Gastroesophageal sphincter (tissue), 4 donors: ENCODE data around the gene FHIT. TPM values are rescaled to one million over a fixed set of nuclear protein-coding genes. Genes with fewer than 3 reads are reported as not detected.
"Not testable (repeated sequence)": the region's sequence is repeated elsewhere in the genome, so short reads cannot be mapped to it uniquely, and the experiment has no call there.

Experiments
- ATAC-seq: fragments of 150-250 bp; one replicate; pipeline ENCODE4 v1.9.1; 2016; ENCODE audit warnings: mild to moderate bottlenecking, moderate library complexity
- H3K27ac ChIP-seq, 4 donors: fragments of 200-600 bp; sonication (generic) in 3 of 4; 1 replicate in 3 of 4; 2 replicates in 1 of 4; pipeline ENCODE4 v1.5.1; 2016 to 2019
- H3K27me3 ChIP-seq: fragments of 200-600 bp; sonication (generic); one replicate; pipeline ENCODE4 v1.5.1; 2019
- H3K36me3 ChIP-seq, 2 donors: fragments of 200-600 bp; sonication (generic); one replicate each; pipeline ENCODE4 v1.5.1; 2019; ENCODE audit warnings: control low read depth in 1 of 2
- H3K4me1 ChIP-seq, 3 donors: fragments of 200-600 bp; sonication (generic); 1 replicate in 2 of 3; 2 replicates in 1 of 3; pipeline ENCODE4 v1.5.1; 2016 to 2019; ENCODE audit warnings: control low read depth in 2 of 3
- H3K4me3 ChIP-seq, 2 donors: fragments of 200-600 bp; sonication (generic); one replicate each; pipeline ENCODE4 v1.5.1; 2019; ENCODE audit warnings: mild to moderate bottlenecking in 1 of 2, moderate library complexity in 1 of 2
- H3K9me3 ChIP-seq, 3 donors: fragments of 200-600 bp; sonication (generic); one replicate each; pipeline ENCODE4 v1.5.1; 2017 to 2019; ENCODE audit warnings: control low read depth in 2 of 3
- EP300 ChIP-seq: sonication (generic); formaldehyde crosslinking; IDR thresholded peaks from one replicate; pipeline ENCODE4 v1.6.1; 2017; ENCODE audit warnings: antibody characterized with exemption, mild to moderate bottlenecking
- POLR2A ChIP-seq, 2 donors: fragments of 450-650 bp; IDR thresholded peaks; one replicate each; pipeline ENCODE4 v1.6.1; 2017; ENCODE audit warnings: antibody characterized with exemption in 2 of 2, mild to moderate bottlenecking in 2 of 2, moderate library complexity in 1 of 2
- POLR2AphosphoS5 ChIP-seq: sonication (generic); formaldehyde crosslinking; IDR thresholded peaks from one replicate; pipeline ENCODE4 v1.6.1; 2017; ENCODE audit warnings: antibody characterized with exemption
- WGBS, 2 donors: methylation state at CpG; one replicate each; pipeline ENCODE4 v1.1.5; 2018; ENCODE audit warnings: low coverage in 1 of 2; 5-methylcytosine and 5-hydroxymethylcytosine counted together
- total RNA-seq, 4 donors: library from RNA; depleted of rRNA; stranded (reverse); fragments of >200 nt; gene quantifications; one replicate each; pipeline ENCODE4 v1.1.0, GENCODE V29; 2016
- TF ChIP-seq, protein P1 (sequence below), 4 experiments: fragments of 200-600 bp in 2 of 4; fragments of 450-650 bp in 2 of 4; sonication (generic) in 1 of 4; IDR thresholded peaks; one replicate each; pipeline ENCODE4 v1.5.1; 2017 to 2019; ENCODE audit warnings: antibody characterized with exemption in 4 of 4, mild to moderate bottlenecking in 2 of 4, moderate library complexity in 2 of 4

Gene FHIT
- total RNA-seq, 4 donors from 2014 or later: 1.4 to 7.3 (median 3.9) TPM

- Histone ChIP-seq H3K27ac (no peak overlapping the region), H3K4me1 (peaks cover 0 to 29% (median 0%) of the 10 kb centered on the region in 3 donors), H3K4me3 (no peak overlapping the region), H3K27me3 (no peaks in the 10 kb centered on the region), H3K9me3 (no peaks in the 10 kb centered on the region), H3K36me3 (no peaks in the 10 kb centered on the region)
- TF ChIP-seq, protein P1, sequence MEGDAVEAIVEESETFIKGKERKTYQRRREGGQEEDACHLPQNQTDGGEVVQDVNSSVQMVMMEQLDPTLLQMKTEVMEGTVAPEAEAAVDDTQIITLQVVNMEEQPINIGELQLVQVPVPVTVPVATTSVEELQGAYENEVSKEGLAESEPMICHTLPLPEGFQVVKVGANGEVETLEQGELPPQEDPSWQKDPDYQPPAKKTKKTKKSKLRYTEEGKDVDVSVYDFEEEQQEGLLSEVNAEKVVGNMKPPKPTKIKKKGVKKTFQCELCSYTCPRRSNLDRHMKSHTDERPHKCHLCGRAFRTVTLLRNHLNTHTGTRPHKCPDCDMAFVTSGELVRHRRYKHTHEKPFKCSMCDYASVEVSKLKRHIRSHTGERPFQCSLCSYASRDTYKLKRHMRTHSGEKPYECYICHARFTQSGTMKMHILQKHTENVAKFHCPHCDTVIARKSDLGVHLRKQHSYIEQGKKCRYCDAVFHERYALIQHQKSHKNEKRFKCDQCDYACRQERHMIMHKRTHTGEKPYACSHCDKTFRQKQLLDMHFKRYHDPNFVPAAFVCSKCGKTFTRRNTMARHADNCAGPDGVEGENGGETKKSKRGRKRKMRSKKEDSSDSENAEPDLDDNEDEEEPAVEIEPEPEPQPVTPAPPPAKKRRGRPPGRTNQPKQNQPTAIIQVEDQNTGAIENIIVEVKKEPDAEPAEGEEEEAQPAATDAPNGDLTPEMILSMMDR (IDR thresholded peaks at IDR 0.05): no peak
- no peak for TF ChIP-seq EP300
- WGBS, 2 donors: 72 to 81% methylated on average over 2 of the region's 2 CpGs
- ATAC-seq: no peak
Measured at GRCh38 chr3:61223451-61223850, 27.8 kb downstream of the FHIT start.

- 69 to 82% methylated on average over 4 to 7 of the region's 7 CpGs for WGBS, 2 donors
- Histone ChIP-seq H3K9me3 (peaks cover 0 to 2% (median 0%) of the 10 kb centered on the region in 3 donors), H3K4me1 (peaks cover 0 to 19% (median 0%) of the 10 kb centered on the region in 3 donors), H3K27me3 (no peaks in the 10 kb centered on the region), H3K4me3 (no peak overlapping the region), H3K36me3 (no peaks in the 10 kb centered on the region), H3K27ac (no peak overlapping the region)
- ATAC-seq: no peak
- TF ChIP-seq POLR2A (IDR thresholded peaks at IDR 0.05): no peak
- no peak for TF ChIP-seq POLR2AphosphoS5
- TF ChIP-seq EP300: no peak
- TF ChIP-seq, protein P1 (IDR thresholded peaks at IDR 0.05): no peak
Measured at GRCh38 chr3:61222467-61222866, 28.8 kb downstream of the FHIT start.

GRCh38 chr3:61221759-61222362 is 29.4 kb downstream of the FHIT start:
- TF ChIP-seq POLR2A (IDR thresholded peaks at IDR 0.05) (no peak), POLR2AphosphoS5 (no peak), EP300 (no peak)
- TF ChIP-seq, protein P1 (IDR thresholded peaks at IDR 0.05): no peak
- H3K4me1 ChIP-seq: peaks cover 0 to 16% (median 0%) of the 10 kb centered on the region in 3 donors
- ATAC-seq: no peak
- peaks cover 0 to 8% (median 0%) of the 10 kb centered on the region in 3 donors for H3K9me3 ChIP-seq
- H3K27ac ChIP-seq: no peak overlapping the region
- H3K36me3 ChIP-seq: no peaks in the 10 kb centered on the region
- H3K4me3 ChIP-seq: no peak overlapping the region
- WGBS, 2 donors: 60 to 88% methylated on average over 1 to 6 of the region's 6 CpGs
- no peaks in the 10 kb centered on the region for H3K27me3 ChIP-seq

- H3K36me3 ChIP-seq: no peaks in the 10 kb centered on the region
- 77 to 80% methylated on average over 4 of the region's 4 CpGs for WGBS, 2 donors
- H3K4me1 ChIP-seq: peaks cover 0 to 16% (median 0%) of the 10 kb centered on the region in 3 donors
- H3K27me3 ChIP-seq: no peaks in the 10 kb centered on the region
- peaks cover 0 to 8% (median 0%) of the 10 kb centered on the region in 3 donors for H3K9me3 ChIP-seq
- no peak overlapping the region for H3K4me3 ChIP-seq
- no peak overlapping the region for H3K27ac ChIP-seq
- no peak for ATAC-seq
- TF ChIP-seq POLR2AphosphoS5: no peak
- TF ChIP-seq POLR2A (IDR thresholded peaks at IDR 0.05): no peak
- TF ChIP-seq, protein P1 (IDR thresholded peaks at IDR 0.05): no peak
- TF ChIP-seq EP300: no peak
Measured at GRCh38 chr3:61218504-61218903, 32.7 kb downstream of the FHIT start.

DNA sequence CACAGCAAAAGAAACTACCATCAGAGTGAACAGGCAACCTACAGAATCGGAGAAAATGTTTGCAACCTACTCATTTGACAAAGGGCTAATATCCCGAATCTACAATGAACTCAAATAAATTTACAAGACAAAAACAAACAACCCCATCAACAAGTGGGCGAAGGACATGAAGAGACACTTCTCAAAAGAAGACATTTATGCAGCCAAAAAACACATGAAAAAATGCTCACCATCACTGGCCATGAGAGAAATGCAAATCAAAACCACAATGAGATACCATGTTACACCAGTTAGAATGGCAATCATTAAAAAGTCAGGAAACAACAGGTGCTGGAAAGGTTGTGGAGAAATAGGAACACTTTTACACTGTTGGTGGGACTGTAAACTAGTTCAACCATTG is 35.1 kb downstream of the FHIT start:
- H3K27me3 ChIP-seq, ATAC-seq, H3K4me1 ChIP-seq, H3K4me3 ChIP-seq, H3K9me3 ChIP-seq, H3K36me3 ChIP-seq, H3K27ac ChIP-seq: not testable (repeated sequence)
- WGBS, 2 donors: 100% methylated on average over 3 of the region's 3 CpGs; no CpG with 5 or more reads in 1 of the 2 donors
